CD4-positive, alpha-beta T cell (primary cell): ENCODE results near the gene STXBP3. TPM values are rescaled to one million over a fixed set of nuclear protein-coding genes. Genes with fewer than 3 reads are reported as not detected.

Source experiments
- ATAC-seq: fragments of 200-7000 bp; cut with Tn5 transposase; one replicate; pipeline ENCODE4 v1.10.0; 2022; ENCODE audit warnings: mild to moderate bottlenecking; ENCODE audit not compliant: poor library complexity
- CTCF ChIA-PET: fragments of 350-600 bp; sonication (Branson Sonifier 250); formaldehyde crosslinking; loops from one replicate; lab custom pipeline; 2021; ENCODE audit warnings: antibody characterized with exemption, inconsistent platforms; lab: Charles Lee
- POLR2A ChIA-PET: fragments of 350-600 bp; sonication (Branson Sonifier 250); formaldehyde crosslinking; loops from one replicate; lab custom pipeline; 2021; ENCODE audit warnings: antibody characterized with exemption, inconsistent platforms; lab: Charles Lee
- DNase-seq, 14 experiments: peaks; one replicate each; pipeline ENCODE4 v3.0.0-alpha.2; 2013 to 2020; ENCODE audit warnings: mixed read lengths in 2 of 14
- H3K27ac ChIP-seq, 2 donors: one replicate each; pipeline versions ENCODE4 v1.5.1 to v1.7.0; 2013; ENCODE audit warnings: low read length in 2 of 2, low read depth in 1 of 2, mild to moderate bottlenecking in 1 of 2
- H3K27me3 ChIP-seq, 2 experiments: 1 replicate in 1 of 2; 2 replicates in 1 of 2; pipeline versions ENCODE4 v1.6.1 to v1.7.0; 2013; ENCODE audit warnings: low read length in 2 of 2, control low read depth in 1 of 2, mild to moderate bottlenecking in 1 of 2, moderate library complexity in 1 of 2; ENCODE audit not compliant: insufficient read depth in 2 of 2, control insufficient read depth in 1 of 2
- H3K36me3 ChIP-seq: one replicate; pipeline ENCODE4 v1.6.1; 2013; ENCODE audit warnings: low read length, control low read depth; ENCODE audit not compliant: insufficient read depth
- H3K4me1 ChIP-seq: one replicate; pipeline ENCODE4 v1.6.1; 2013; ENCODE audit warnings: low read length, control low read depth; ENCODE audit not compliant: insufficient read depth
- H3K4me3 ChIP-seq: one replicate; pipeline ENCODE4 v1.5.1; 2013; ENCODE audit warnings: mild to moderate bottlenecking, low read length, moderate library complexity
- H3K9me3 ChIP-seq, 2 experiments: 1 replicate in 1 of 2; 2 replicates in 1 of 2; pipeline versions ENCODE4 v1.6.1 to v1.7.0; 2013; ENCODE audit warnings: low read length in 2 of 2, mild to moderate bottlenecking in 2 of 2, control low read depth in 1 of 2, moderate library complexity in 1 of 2; ENCODE audit not compliant: control insufficient read depth in 1 of 2, insufficient read depth in 1 of 2
- H3K27ac Mint-ChIP-seq: one replicate; pipeline ENCODE4 v1.8.0; 2020; ENCODE audit warnings: mixed read lengths
- H3K27me3 Mint-ChIP-seq: one replicate; pipeline ENCODE4 v1.8.0; 2021; ENCODE audit warnings: mixed read lengths
- H3K36me3 Mint-ChIP-seq: one replicate; pipeline ENCODE4 v1.8.0; 2021; ENCODE audit warnings: low read depth, mixed read lengths
- H3K4me1 Mint-ChIP-seq: one replicate; pipeline ENCODE4 v1.8.0; 2021; ENCODE audit warnings: low read depth, mixed read lengths
- H3K4me3 Mint-ChIP-seq: one replicate; pipeline ENCODE4 v1.8.0; 2020; ENCODE audit warnings: mild to moderate bottlenecking, mixed read lengths
- H3K9me3 Mint-ChIP-seq: one replicate; pipeline ENCODE4 v1.8.0; 2020; ENCODE audit warnings: mixed read lengths
- CTCF ChIP-seq: fragments of 200-600 bp; IDR thresholded peaks from one replicate; pipeline ENCODE4 v1.8.0; 2022; ENCODE audit warnings: antibody characterized with exemption, mild to moderate bottlenecking
- intact Hi-C, 2 experiments: fragments of 100-400 bp; cut with DNase I in 1 of 2; cut with micrococcal nuclease in 1 of 2; formaldehyde crosslinking; loops; one replicate each; pipeline versions ENCODE4 v1.15.1 to v1.9.0; 2023 to 2025; cut with DNase I, micrococcal nuclease
- total RNA-seq, 174 experiments: library from RNA in 2 of 174; stranded (reverse) in 2 of 174; gene quantifications; one replicate each; pipeline ENCODE4 v1.2.3 and lab custom pipeline; 2021 to 2026

The STXBP3 gene
- total RNA-seq, 2 experiments from 2014 or later, result 41.6 to 50.5 TPM

GRCh38 chr1:108747898-108748297 is 1.4 kb downstream of the STXBP3 start:
- Histone ChIP-seq H3K36me3 (peaks cover 16% of the 10 kb centered on the region), H3K27ac (no peak overlapping the region), H3K9me3 (no peaks in the 10 kb centered on the region), H3K27me3 (no peaks in the 10 kb centered on the region), H3K4me1 (peaks cover 14% of the 10 kb centered on the region), H3K4me3 (no peak overlapping the region)
- CTCF ChIA-PET, result no interaction called here
- Mint-ChIP-seq H3K36me3 (peaks cover 36% of the 10 kb centered on the region), H3K4me3 (peak overlapping the region; percentile 97), H3K4me1 (peaks cover 49% of the 10 kb centered on the region), H3K27ac (peak overlapping the region; percentile 91), H3K9me3 (no peaks in the 10 kb centered on the region), H3K27me3 (no peaks in the 10 kb centered on the region)
- no peak for ATAC-seq
- no peak for TF ChIP-seq CTCF
- POLR2A ChIA-PET, result interaction anchor here (1.2 to 3.1 kb wide), 2 partner anchors 43 to 56 kb away, joined by 3 to 24 read pairs; partner anchors contain the start of gene PRPF38B
- intact Hi-C loops, result loop anchor here (2.0 to 10.0 kb wide), 9 partner anchors 45 to 1237 kb away; partner anchors contain the start of genes AHCYL1 (in 1 of the 2), CLCC1 (in 1 of the 2), EEIG2 (in 1 of the 2) and ELAPOR1 (in 1 of the 2)
- no peak for DNase-seq

GRCh38 chr1:108749081-108749480 is 2.6 kb downstream of the STXBP3 start:
- POLR2A ChIA-PET, result interaction anchor here (0.9 to 3.1 kb wide), 3 partner anchors 45 to 88 kb away, joined by 3 to 24 read pairs (median 5); partner anchors contain the start of genes HENMT1 and PRPF38B

GRCh38 chr1:108750476-108751181 is 4.2 kb downstream of the STXBP3 start:
- CTCF ChIA-PET, result interaction anchor here (0.6 kb wide), 1 partner anchor 15 kb away, joined by 3 read pairs; no protein-coding TSS in a partner anchor
- Histone ChIP-seq H3K36me3 (peaks cover 42% of the 10 kb centered on the region), H3K4me1 (peaks cover 14% of the 10 kb centered on the region), H3K27me3 (no peaks in the 10 kb centered on the region), H3K4me3 (no peak overlapping the region), H3K9me3 (no peaks in the 10 kb centered on the region), H3K27ac (no peak overlapping the region)
- no peak for TF ChIP-seq CTCF
- intact Hi-C loops, result no loop called here
- peaks cover 62% of the 10 kb centered on the region for H3K4me1 Mint-ChIP-seq
- POLR2A ChIA-PET, result no interaction called here
- DNase-seq (no peak), ATAC-seq (no peak)
- H3K36me3 Mint-ChIP-seq, result peaks cover 61% of the 10 kb centered on the region
- H3K27me3 Mint-ChIP-seq, result no peaks in the 10 kb centered on the region
- H3K9me3 Mint-ChIP-seq, result no peaks in the 10 kb centered on the region
- peak overlapping the region; percentile 12 for H3K4me3 Mint-ChIP-seq
- H3K27ac Mint-ChIP-seq, result no peak overlapping the region

More at GRCh38 chr1:108749081-108749480, 2.6 kb downstream of the STXBP3 start:
- Histone ChIP-seq H3K9me3 (no peaks in the 10 kb centered on the region), H3K4me3 (no peak overlapping the region), H3K4me1 (peaks cover 14% of the 10 kb centered on the region), H3K36me3 (peaks cover 28% of the 10 kb centered on the region), H3K27me3 (no peaks in the 10 kb centered on the region), H3K27ac (no peak overlapping the region)
- H3K4me1 Mint-ChIP-seq, result peaks cover 53% of the 10 kb centered on the region
- intact Hi-C loops, result loop anchor here (5.0 to 10.0 kb wide), 4 partner anchors 102 to 1236 kb away; partner anchors contain the start of genes AHCYL1 (in 1 of the 2), CLCC1 (in 1 of the 2) and ELAPOR1 (in 1 of the 2)
- H3K9me3 Mint-ChIP-seq, result no peaks in the 10 kb centered on the region
- DNase-seq, result no peak
- H3K4me3 Mint-ChIP-seq, result peak overlapping the region; percentile 62
- no peak for TF ChIP-seq CTCF
- peaks cover 45% of the 10 kb centered on the region for H3K36me3 Mint-ChIP-seq
- H3K27ac Mint-ChIP-seq, result peak overlapping the region; percentile 37
- CTCF ChIA-PET, result no interaction called here
- no peak for ATAC-seq
- no peaks in the 10 kb centered on the region for H3K27me3 Mint-ChIP-seq
